Measurements from ENCODE around the gene LRRC3C.

DNA sequence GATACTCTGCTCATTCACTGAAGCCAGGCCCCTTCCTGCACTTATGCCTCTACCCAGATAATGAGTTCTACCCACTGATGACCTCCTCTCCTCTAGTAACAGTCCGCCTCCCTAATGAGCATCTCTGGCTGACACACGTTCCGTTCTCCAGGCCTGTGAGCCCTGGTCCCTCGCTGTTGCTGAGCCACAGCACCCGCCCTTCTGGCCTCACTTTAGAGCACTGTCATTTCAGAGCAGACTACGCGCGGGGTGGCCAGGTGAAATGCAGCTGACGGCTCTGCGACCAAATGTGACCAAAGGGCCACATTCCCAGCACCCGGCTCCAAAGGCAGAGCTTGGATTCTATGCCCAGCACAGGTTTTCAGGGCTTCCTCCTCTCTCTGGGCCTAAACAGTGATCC, 66.9 kb downstream of the LRRC3C start:
- TF ChIP-seq, protein P1, sequence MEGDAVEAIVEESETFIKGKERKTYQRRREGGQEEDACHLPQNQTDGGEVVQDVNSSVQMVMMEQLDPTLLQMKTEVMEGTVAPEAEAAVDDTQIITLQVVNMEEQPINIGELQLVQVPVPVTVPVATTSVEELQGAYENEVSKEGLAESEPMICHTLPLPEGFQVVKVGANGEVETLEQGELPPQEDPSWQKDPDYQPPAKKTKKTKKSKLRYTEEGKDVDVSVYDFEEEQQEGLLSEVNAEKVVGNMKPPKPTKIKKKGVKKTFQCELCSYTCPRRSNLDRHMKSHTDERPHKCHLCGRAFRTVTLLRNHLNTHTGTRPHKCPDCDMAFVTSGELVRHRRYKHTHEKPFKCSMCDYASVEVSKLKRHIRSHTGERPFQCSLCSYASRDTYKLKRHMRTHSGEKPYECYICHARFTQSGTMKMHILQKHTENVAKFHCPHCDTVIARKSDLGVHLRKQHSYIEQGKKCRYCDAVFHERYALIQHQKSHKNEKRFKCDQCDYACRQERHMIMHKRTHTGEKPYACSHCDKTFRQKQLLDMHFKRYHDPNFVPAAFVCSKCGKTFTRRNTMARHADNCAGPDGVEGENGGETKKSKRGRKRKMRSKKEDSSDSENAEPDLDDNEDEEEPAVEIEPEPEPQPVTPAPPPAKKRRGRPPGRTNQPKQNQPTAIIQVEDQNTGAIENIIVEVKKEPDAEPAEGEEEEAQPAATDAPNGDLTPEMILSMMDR (IDR thresholded peaks at IDR 0.05): no peak
- no peak for TF ChIP-seq POLR2A (IDR thresholded peaks at IDR 0.05)

Data from adrenal gland (tissue), 5 donors.